ENCODE measurements around the gene EVPL. TPM values are rescaled to one million over a fixed set of nuclear protein-coding genes. Genes with fewer than 3 reads are reported as not detected.
A peak's percentile ranks its signal among the peaks of the same experiment; 100 is the strongest.

EVPL gene
- total RNA-seq, 1 experiment from 2014 or later, result 1.3 TPM

GRCh38 chr17:75965468-75965867 lies 61.6 kb downstream of the EVPL start:
- no peak for ATAC-seq
- POLR2A ChIA-PET, result interaction anchor here (0.7 kb wide), 1 partner anchor 343 kb away, joined by 4 read pairs; no protein-coding TSS in a partner anchor
- Mint-ChIP-seq H3K4me1 (peaks cover 2% of the 10 kb centered on the region), H3K9me3 (no peaks in the 10 kb centered on the region), H3K27me3 (ENCODE audit: low read depth) (no peaks in the 10 kb centered on the region; the same call in 1 of the 2 replicates), H3K36me3 (peaks cover 15% of the 10 kb centered on the region), H3K27ac (no peak overlapping the region), H3K4me3 (no peak overlapping the region)
- no peak for DNase-seq (ENCODE audit: low spot score)
- no peak for TF ChIP-seq CTCF (IDR thresholded peaks at IDR 0.05)
- TF ChIP-seq GABPB1 (CRISPR knock-in tag; IDR thresholded peaks at IDR 0.05), result no peak
- TF ChIP-seq USF1 (CRISPR knock-in tag; IDR thresholded peaks at IDR 0.05), result no peak
- TF ChIP-seq, protein P1, sequence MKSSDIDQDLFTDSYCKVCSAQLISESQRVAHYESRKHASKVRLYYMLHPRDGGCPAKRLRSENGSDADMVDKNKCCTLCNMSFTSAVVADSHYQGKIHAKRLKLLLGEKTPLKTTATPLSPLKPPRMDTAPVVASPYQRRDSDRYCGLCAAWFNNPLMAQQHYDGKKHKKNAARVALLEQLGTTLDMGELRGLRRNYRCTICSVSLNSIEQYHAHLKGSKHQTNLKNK (CRISPR knock-in tag; IDR thresholded peaks at IDR 0.05), result no peak
- no peak for TF ChIP-seq ELF4 (CRISPR knock-in tag; IDR thresholded peaks at IDR 0.05; ENCODE audit: low read depth)
- no peak for TF ChIP-seq ZSCAN18 (CRISPR knock-in tag; IDR thresholded peaks at IDR 0.05)
- TF ChIP-seq ETV6 (CRISPR knock-in tag; IDR thresholded peaks at IDR 0.05), result no peak
- TF ChIP-seq, protein P2, sequence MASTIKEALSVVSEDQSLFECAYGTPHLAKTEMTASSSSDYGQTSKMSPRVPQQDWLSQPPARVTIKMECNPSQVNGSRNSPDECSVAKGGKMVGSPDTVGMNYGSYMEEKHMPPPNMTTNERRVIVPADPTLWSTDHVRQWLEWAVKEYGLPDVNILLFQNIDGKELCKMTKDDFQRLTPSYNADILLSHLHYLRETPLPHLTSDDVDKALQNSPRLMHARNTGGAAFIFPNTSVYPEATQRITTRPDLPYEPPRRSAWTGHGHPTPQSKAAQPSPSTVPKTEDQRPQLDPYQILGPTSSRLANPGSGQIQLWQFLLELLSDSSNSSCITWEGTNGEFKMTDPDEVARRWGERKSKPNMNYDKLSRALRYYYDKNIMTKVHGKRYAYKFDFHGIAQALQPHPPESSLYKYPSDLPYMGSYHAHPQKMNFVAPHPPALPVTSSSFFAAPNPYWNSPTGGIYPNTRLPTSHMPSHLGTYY (CRISPR knock-in tag; IDR thresholded peaks at IDR 0.05), result no peak
- no peak for TF ChIP-seq CBFB (CRISPR knock-in tag; IDR thresholded peaks at IDR 0.05; ENCODE audit: low read depth)
- TF ChIP-seq, protein P3, sequence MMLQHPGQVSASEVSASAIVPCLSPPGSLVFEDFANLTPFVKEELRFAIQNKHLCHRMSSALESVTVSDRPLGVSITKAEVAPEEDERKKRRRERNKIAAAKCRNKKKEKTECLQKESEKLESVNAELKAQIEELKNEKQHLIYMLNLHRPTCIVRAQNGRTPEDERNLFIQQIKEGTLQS (CRISPR knock-in tag; conservative IDR thresholded peaks at IDR 0.05), result no peak
- TF ChIP-seq, protein P4, sequence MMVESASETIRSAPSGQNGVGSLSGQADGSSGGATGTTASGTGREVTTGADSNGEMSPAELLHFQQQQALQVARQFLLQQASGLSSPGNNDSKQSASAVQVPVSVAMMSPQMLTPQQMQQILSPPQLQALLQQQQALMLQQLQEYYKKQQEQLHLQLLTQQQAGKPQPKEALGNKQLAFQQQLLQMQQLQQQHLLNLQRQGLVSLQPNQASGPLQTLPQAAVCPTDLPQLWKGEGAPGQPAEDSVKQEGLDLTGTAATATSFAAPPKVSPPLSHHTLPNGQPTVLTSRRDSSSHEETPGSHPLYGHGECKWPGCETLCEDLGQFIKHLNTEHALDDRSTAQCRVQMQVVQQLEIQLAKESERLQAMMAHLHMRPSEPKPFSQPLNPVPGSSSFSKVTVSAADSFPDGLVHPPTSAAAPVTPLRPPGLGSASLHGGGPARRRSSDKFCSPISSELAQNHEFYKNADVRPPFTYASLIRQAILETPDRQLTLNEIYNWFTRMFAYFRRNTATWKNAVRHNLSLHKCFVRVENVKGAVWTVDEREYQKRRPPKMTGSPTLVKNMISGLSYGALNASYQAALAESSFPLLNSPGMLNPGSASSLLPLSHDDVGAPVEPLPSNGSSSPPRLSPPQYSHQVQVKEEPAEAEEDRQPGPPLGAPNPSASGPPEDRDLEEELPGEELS (CRISPR knock-in tag; IDR thresholded peaks at IDR 0.05), result no peak
- no peak for TF ChIP-seq ZNF671 (CRISPR knock-in tag; IDR thresholded peaks at IDR 0.05)
- TF ChIP-seq TEAD4 (CRISPR knock-in tag; IDR thresholded peaks at IDR 0.05), result no peak
- TF ChIP-seq, protein P5, sequence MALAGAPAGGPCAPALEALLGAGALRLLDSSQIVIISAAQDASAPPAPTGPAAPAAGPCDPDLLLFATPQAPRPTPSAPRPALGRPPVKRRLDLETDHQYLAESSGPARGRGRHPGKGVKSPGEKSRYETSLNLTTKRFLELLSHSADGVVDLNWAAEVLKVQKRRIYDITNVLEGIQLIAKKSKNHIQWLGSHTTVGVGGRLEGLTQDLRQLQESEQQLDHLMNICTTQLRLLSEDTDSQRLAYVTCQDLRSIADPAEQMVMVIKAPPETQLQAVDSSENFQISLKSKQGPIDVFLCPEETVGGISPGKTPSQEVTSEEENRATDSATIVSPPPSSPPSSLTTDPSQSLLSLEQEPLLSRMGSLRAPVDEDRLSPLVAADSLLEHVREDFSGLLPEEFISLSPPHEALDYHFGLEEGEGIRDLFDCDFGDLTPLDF (CRISPR knock-in tag; IDR thresholded peaks at IDR 0.05), result no peak
- CTCF ChIA-PET, result interaction anchor here (0.8 to 1.0 kb wide), 2 partner anchors 19 to 24 kb away, joined by 3 to 5 read pairs; partner anchors contain the start of gene FBF1

DNA sequence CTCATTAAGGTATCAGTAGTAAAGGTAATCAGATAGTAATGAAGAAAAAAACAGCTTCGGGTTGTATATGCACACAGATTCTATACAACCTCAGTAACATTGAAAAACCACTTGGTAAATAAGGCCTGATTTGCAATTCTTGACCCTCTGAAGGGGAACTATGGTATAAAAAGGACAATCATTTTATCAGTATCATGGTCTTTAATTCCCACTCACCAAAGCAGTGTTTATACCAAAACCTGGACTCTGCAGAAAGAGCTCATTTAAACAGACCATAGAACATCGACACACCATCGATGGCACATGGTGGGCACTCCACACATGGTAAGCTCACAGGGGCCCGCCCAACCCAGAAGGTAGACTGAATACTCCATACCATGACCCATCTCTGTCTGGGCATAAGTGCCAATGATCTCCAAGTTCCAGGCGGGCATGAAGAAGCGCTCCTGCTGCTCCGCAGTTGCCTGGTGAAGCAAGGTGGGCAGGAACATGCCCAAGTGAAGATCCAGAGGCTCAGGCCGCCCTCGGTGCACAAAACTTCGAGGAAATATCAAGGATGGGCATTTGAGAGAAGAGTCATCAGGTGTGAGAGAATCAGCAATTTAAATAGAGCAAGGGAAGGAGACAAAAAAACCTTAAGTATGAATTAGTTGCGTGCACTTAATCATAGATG lies 67.1 kb downstream of the EVPL start:
- peaks cover 22% of the 10 kb centered on the region for H3K4me1 Mint-ChIP-seq
- H3K36me3 Mint-ChIP-seq, result peaks cover 22% of the 10 kb centered on the region
- POLR2A ChIA-PET, result interaction anchor here (1.2 kb wide), 1 partner anchor 19 kb away, joined by 3 read pairs; the partner anchor contains the start of gene FBF1
- no peak; the same call in 1 of the 2 replicates for ATAC-seq
- DNase-seq (ENCODE audit: low spot score), result no peak
- TF ChIP-seq CBFB (CRISPR knock-in tag; IDR thresholded peaks at IDR 0.05; ENCODE audit: low read depth), result no peak
- no peak for TF ChIP-seq EMX1 (CRISPR knock-in tag; IDR thresholded peaks at IDR 0.05)
- TF ChIP-seq, protein P6, sequence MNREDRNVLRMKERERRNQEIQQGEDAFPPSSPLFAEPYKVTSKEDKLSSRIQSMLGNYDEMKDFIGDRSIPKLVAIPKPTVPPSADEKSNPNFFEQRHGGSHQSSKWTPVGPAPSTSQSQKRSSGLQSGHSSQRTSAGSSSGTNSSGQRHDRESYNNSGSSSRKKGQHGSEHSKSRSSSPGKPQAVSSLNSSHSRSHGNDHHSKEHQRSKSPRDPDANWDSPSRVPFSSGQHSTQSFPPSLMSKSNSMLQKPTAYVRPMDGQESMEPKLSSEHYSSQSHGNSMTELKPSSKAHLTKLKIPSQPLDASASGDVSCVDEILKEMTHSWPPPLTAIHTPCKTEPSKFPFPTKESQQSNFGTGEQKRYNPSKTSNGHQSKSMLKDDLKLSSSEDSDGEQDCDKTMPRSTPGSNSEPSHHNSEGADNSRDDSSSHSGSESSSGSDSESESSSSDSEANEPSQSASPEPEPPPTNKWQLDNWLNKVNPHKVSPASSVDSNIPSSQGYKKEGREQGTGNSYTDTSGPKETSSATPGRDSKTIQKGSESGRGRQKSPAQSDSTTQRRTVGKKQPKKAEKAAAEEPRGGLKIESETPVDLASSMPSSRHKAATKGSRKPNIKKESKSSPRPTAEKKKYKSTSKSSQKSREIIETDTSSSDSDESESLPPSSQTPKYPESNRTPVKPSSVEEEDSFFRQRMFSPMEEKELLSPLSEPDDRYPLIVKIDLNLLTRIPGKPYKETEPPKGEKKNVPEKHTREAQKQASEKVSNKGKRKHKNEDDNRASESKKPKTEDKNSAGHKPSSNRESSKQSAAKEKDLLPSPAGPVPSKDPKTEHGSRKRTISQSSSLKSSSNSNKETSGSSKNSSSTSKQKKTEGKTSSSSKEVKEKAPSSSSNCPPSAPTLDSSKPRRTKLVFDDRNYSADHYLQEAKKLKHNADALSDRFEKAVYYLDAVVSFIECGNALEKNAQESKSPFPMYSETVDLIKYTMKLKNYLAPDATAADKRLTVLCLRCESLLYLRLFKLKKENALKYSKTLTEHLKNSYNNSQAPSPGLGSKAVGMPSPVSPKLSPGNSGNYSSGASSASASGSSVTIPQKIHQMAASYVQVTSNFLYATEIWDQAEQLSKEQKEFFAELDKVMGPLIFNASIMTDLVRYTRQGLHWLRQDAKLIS (CRISPR knock-in tag; IDR thresholded peaks at IDR 0.05; ENCODE audit: borderline replicate concordance), result no peak
- no peak for TF ChIP-seq CREB1 (CRISPR knock-in tag; IDR thresholded peaks at IDR 0.05)
- CTCF ChIA-PET, result interaction anchor here (1.3 to 2.4 kb wide), 2 partner anchors 40 to 55 kb away, joined by 5 to 6 read pairs; partner anchors contain the start of genes CDK3 and MRPL38
- no peaks in the 10 kb centered on the region for H3K9me3 Mint-ChIP-seq
- no peaks in the 10 kb centered on the region for H3K27me3 Mint-ChIP-seq (ENCODE audit: low read depth)
- peak overlapping the region; percentile 91 for H3K27ac Mint-ChIP-seq
- peak overlapping the region; percentile 5 for H3K4me3 Mint-ChIP-seq

Data from WTC11 (cell line).